T-helper 17 cell (primary cell): ENCODE data around the gene PCNT. TPM values are rescaled to one million over a fixed set of nuclear protein-coding genes. Genes with fewer than 3 reads are reported as not detected.
A peak's percentile ranks its signal among the peaks of the same experiment; 100 is the strongest.

Experiments
- ATAC-seq: fragments of 150-1000 bp; cut with Tn5 transposase; 2 replicates; pipeline ENCODE4 v1.10.0; 2021; ENCODE audit warnings: mild to moderate bottlenecking, moderate library complexity
- DNase-seq, 3 donors: peaks; one replicate each; pipeline versions ENCODE4 v3.0.0 to v3.0.0-alpha.2; 2020 to 2021
- H3K9me3 ChIP-seq: one replicate; pipeline ENCODE4 v1.7.0; 2013; ENCODE audit warnings: low read length, mild to moderate bottlenecking; ENCODE audit not compliant: control insufficient read depth, poor library complexity, severe bottlenecking
- H3K27ac Mint-ChIP-seq: one replicate; pipeline ENCODE4 v1.8.0; 2022; ENCODE audit warnings: mild to moderate bottlenecking, moderate library complexity, mixed read lengths
- H3K27me3 Mint-ChIP-seq: one replicate; pipeline ENCODE4 v1.8.0; 2022; ENCODE audit warnings: mixed read lengths
- H3K36me3 Mint-ChIP-seq: one replicate; pipeline ENCODE4 v1.8.0; 2022; ENCODE audit warnings: low read depth, mixed read lengths
- H3K4me1 Mint-ChIP-seq: one replicate; pipeline ENCODE4 v1.8.0; 2022; ENCODE audit warnings: mild to moderate bottlenecking, mixed read lengths
- H3K4me3 Mint-ChIP-seq: one replicate; pipeline ENCODE4 v1.8.0; 2022; ENCODE audit warnings: mild to moderate bottlenecking, moderate library complexity, mixed read lengths
- total RNA-seq, 4 donors: library from RNA in 2 of 4; stranded (reverse) in 2 of 4; gene quantifications; one replicate each; pipeline ENCODE4 v1.2.3 and lab custom pipeline; 2022 to 2026

Gene PCNT
- total RNA-seq, 2 donors from 2014 or later, result 53.5 to 59.5 TPM

- ATAC-seq, result no peak
- H3K4me3 Mint-ChIP-seq, result no peak overlapping the region
- H3K4me1 Mint-ChIP-seq, result peaks cover 4% of the 10 kb centered on the region
- peaks cover 3% of the 10 kb centered on the region for H3K36me3 Mint-ChIP-seq
- no peak overlapping the region for H3K27ac Mint-ChIP-seq
- H3K27me3 Mint-ChIP-seq, result no peaks in the 10 kb centered on the region
- H3K9me3 ChIP-seq, result no peaks in the 10 kb centered on the region
- no peak for DNase-seq
These were observed 86.6 kb downstream of the PCNT start for GRCh38 chr21:46410516-46410915.

GRCh38 chr21:46411236-46411635 is 87.3 kb downstream of the PCNT start:
- no peak for ATAC-seq
- H3K9me3 ChIP-seq, result no peaks in the 10 kb centered on the region
- Mint-ChIP-seq H3K4me1 (peaks cover 4% of the 10 kb centered on the region), H3K27ac (no peak overlapping the region), H3K4me3 (no peak overlapping the region), H3K36me3 (peaks cover 3% of the 10 kb centered on the region), H3K27me3 (no peaks in the 10 kb centered on the region)
- DNase-seq, result no peak

- ATAC-seq (no peak), DNase-seq (no peak)
- Mint-ChIP-seq H3K4me3 (no peak overlapping the region), H3K27me3 (no peaks in the 10 kb centered on the region), H3K27ac (no peak overlapping the region), H3K36me3 (peaks cover 3% of the 10 kb centered on the region), H3K4me1 (peaks cover 4% of the 10 kb centered on the region)
- H3K9me3 ChIP-seq, result no peaks in the 10 kb centered on the region
These were observed 87.7 kb downstream of the PCNT start for GRCh38 chr21:46411691-46412090.

GRCh38 chr21:46412521-46413364 is 88.8 kb downstream of the PCNT start:
- H3K9me3 ChIP-seq, result no peaks in the 10 kb centered on the region
- peak overlapping the region; percentile 67 for H3K27ac Mint-ChIP-seq
- DNase-seq, result no peak

GRCh38 chr21:46413365-46413696 is 89.4 kb downstream of the PCNT start:
- H3K27me3 Mint-ChIP-seq, result no peaks in the 10 kb centered on the region
- peaks cover 2% of the 10 kb centered on the region for H3K4me1 Mint-ChIP-seq

More at GRCh38 chr21:46412521-46413364, 88.8 kb downstream of the PCNT start:
- H3K4me3 Mint-ChIP-seq, result no peak overlapping the region
- H3K36me3 Mint-ChIP-seq, result peaks cover under 1% of the 10 kb centered on the region
- no peak for ATAC-seq
- peaks cover 2% of the 10 kb centered on the region for H3K4me1 Mint-ChIP-seq
- H3K27me3 Mint-ChIP-seq, result no peaks in the 10 kb centered on the region

GRCh38 chr21:46414965-46415275 is 91.0 kb downstream of the PCNT start:
- H3K36me3 Mint-ChIP-seq, result no peaks in the 10 kb centered on the region
- no peaks in the 10 kb centered on the region for H3K27me3 Mint-ChIP-seq
- H3K27ac Mint-ChIP-seq, result no peak overlapping the region
- no peak overlapping the region for H3K4me3 Mint-ChIP-seq
- ATAC-seq, result no peak
- no peak for DNase-seq
- H3K4me1 Mint-ChIP-seq, result no peaks in the 10 kb centered on the region
- no peaks in the 10 kb centered on the region for H3K9me3 ChIP-seq

More at GRCh38 chr21:46413365-46413696, 89.4 kb downstream of the PCNT start:
- DNase-seq, result no peak
- no peaks in the 10 kb centered on the region for H3K9me3 ChIP-seq
- Mint-ChIP-seq H3K27ac (no peak overlapping the region), H3K36me3 (no peaks in the 10 kb centered on the region), H3K4me3 (no peak overlapping the region)
- ATAC-seq, result no peak

- H3K9me3 ChIP-seq, result no peaks in the 10 kb centered on the region
- DNase-seq (no peak), ATAC-seq (no peak)
- Mint-ChIP-seq H3K27me3 (no peaks in the 10 kb centered on the region), H3K36me3 (peaks cover 2% of the 10 kb centered on the region), H3K4me1 (peaks cover 2% of the 10 kb centered on the region), H3K27ac (no peak overlapping the region), H3K4me3 (no peak overlapping the region)
These were observed 92.6 kb downstream of the PCNT start for GRCh38 chr21:46416551-46416950.

GRCh38 chr21:46418265-46418946 is 94.5 kb downstream of the PCNT start:
- Mint-ChIP-seq H3K4me3 (no peak overlapping the region), H3K4me1 (peaks cover 5% of the 10 kb centered on the region), H3K27me3 (no peaks in the 10 kb centered on the region), H3K36me3 (peaks cover 2% of the 10 kb centered on the region), H3K27ac (no peak overlapping the region)
- H3K9me3 ChIP-seq, result no peaks in the 10 kb centered on the region
- DNase-seq, result no peak
- ATAC-seq, result no peak

GRCh38 chr21:46420241-46421190 is 96.6 kb downstream of the PCNT start:
- H3K27ac Mint-ChIP-seq, result no peak overlapping the region

GRCh38 chr21:46421191-46421750 is 97.3 kb downstream of the PCNT start:
- Mint-ChIP-seq H3K4me1 (peaks cover 12% of the 10 kb centered on the region), H3K36me3 (peaks cover 2% of the 10 kb centered on the region), H3K4me3 (peak overlapping the region; percentile 36), H3K27ac (no peak overlapping the region), H3K27me3 (no peaks in the 10 kb centered on the region)
- H3K9me3 ChIP-seq, result no peaks in the 10 kb centered on the region
- DNase-seq, result no peak
- ATAC-seq, result no peak

More at GRCh38 chr21:46420241-46421190, 96.6 kb downstream of the PCNT start:
- H3K9me3 ChIP-seq, result no peaks in the 10 kb centered on the region
- DNase-seq, result no peak
- Mint-ChIP-seq H3K36me3 (peaks cover 2% of the 10 kb centered on the region), H3K4me1 (peaks cover 12% of the 10 kb centered on the region), H3K27me3 (no peaks in the 10 kb centered on the region), H3K4me3 (no peak overlapping the region)
- ATAC-seq, result no peak

- ATAC-seq (no peak), DNase-seq (no peak)
- H3K4me3 Mint-ChIP-seq, result no peak overlapping the region
- peaks cover 2% of the 10 kb centered on the region for H3K36me3 Mint-ChIP-seq
- H3K27ac Mint-ChIP-seq, result no peak overlapping the region
- H3K9me3 ChIP-seq, result no peaks in the 10 kb centered on the region
- H3K27me3 Mint-ChIP-seq, result no peaks in the 10 kb centered on the region
- peaks cover 12% of the 10 kb centered on the region for H3K4me1 Mint-ChIP-seq
These were observed 98.0 kb downstream of the PCNT start for GRCh38 chr21:46421756-46422555.

GRCh38 chr21:46422636-46423241 is 98.8 kb downstream of the PCNT start:
- H3K27me3 Mint-ChIP-seq, result no peaks in the 10 kb centered on the region
- ATAC-seq, result no peak
- no peak overlapping the region for H3K4me3 Mint-ChIP-seq

More at GRCh38 chr21:46422636-46423241, 98.8 kb downstream of the PCNT start:
- H3K9me3 ChIP-seq, result no peaks in the 10 kb centered on the region
- DNase-seq, result no peak
- no peak overlapping the region for H3K27ac Mint-ChIP-seq
- H3K36me3 Mint-ChIP-seq, result peaks cover 2% of the 10 kb centered on the region
- H3K4me1 Mint-ChIP-seq, result peaks cover 12% of the 10 kb centered on the region
